ENCODE results near the gene FAM20B.
"Not testable (repeated sequence)": the region's sequence is repeated elsewhere in the genome, so short reads cannot be mapped to it uniquely, and the experiment has no call there.

The FAM20B gene

DNA sequence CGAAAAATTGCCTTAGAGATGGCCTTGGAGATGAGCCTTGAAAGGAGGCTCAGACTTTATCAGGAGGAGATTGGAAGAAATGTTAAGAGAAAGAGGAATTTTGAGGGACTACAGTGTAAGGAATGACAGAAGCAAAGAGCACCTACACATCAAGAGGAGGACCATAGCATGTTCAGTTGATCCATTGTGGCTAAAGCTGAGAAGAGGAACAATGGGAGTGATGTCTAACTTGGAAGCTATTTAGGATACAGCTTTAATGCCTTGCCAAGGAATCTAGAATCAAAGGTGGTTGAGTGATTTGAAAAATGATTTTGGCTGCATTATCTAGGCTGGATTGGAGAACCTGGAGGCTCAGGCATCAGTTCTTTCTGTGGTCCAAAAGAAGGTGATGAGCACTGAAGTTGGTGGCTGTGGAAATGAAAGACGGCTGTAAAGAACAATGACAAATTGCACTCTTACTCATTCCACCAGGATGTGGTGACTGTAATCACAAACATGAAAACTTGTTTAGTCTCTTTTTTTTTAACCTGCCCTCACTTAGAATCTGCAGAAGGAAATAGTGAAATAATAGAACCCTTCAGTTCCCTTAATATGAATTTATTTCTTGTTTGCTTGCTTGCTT, 11.3 kb downstream of the FAM20B start:
- H3K4me2 ChIP-seq = no peak overlapping the region
- H3K4me1 ChIP-seq (ENCODE audit: low read depth, poor library complexity, severe bottlenecking) = peaks cover 51% of the 10 kb centered on the region
- TF ChIP-seq, protein P1, sequence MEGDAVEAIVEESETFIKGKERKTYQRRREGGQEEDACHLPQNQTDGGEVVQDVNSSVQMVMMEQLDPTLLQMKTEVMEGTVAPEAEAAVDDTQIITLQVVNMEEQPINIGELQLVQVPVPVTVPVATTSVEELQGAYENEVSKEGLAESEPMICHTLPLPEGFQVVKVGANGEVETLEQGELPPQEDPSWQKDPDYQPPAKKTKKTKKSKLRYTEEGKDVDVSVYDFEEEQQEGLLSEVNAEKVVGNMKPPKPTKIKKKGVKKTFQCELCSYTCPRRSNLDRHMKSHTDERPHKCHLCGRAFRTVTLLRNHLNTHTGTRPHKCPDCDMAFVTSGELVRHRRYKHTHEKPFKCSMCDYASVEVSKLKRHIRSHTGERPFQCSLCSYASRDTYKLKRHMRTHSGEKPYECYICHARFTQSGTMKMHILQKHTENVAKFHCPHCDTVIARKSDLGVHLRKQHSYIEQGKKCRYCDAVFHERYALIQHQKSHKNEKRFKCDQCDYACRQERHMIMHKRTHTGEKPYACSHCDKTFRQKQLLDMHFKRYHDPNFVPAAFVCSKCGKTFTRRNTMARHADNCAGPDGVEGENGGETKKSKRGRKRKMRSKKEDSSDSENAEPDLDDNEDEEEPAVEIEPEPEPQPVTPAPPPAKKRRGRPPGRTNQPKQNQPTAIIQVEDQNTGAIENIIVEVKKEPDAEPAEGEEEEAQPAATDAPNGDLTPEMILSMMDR (conservative IDR thresholded peaks at IDR 0.05; ENCODE audit: low read depth, low read length) = no peak
- H2AFZ ChIP-seq (ENCODE audit: low read depth) = no peak overlapping the region
- H3K4me3 ChIP-seq (IDR thresholded peaks at IDR 0.05; ENCODE audit: insufficient read depth, low read depth, low read length) = no peak overlapping the region
- H4K20me1 ChIP-seq (ENCODE audit: insufficient read depth) = no peaks in the 10 kb centered on the region
- H3K27ac ChIP-seq = no peak overlapping the region
- no peak overlapping the region for H3K9ac ChIP-seq
- peaks cover 49% of the 10 kb centered on the region; the same call in 1 of the 2 replicates for H3K79me2 ChIP-seq (ENCODE audit: insufficient read depth, low read depth)
- H3K27me3 ChIP-seq (ENCODE audit: insufficient read depth, low read depth) = no peaks in the 10 kb centered on the region
- H3K36me3 ChIP-seq (ENCODE audit: insufficient read depth) = no peaks in the 10 kb centered on the region

DNA sequence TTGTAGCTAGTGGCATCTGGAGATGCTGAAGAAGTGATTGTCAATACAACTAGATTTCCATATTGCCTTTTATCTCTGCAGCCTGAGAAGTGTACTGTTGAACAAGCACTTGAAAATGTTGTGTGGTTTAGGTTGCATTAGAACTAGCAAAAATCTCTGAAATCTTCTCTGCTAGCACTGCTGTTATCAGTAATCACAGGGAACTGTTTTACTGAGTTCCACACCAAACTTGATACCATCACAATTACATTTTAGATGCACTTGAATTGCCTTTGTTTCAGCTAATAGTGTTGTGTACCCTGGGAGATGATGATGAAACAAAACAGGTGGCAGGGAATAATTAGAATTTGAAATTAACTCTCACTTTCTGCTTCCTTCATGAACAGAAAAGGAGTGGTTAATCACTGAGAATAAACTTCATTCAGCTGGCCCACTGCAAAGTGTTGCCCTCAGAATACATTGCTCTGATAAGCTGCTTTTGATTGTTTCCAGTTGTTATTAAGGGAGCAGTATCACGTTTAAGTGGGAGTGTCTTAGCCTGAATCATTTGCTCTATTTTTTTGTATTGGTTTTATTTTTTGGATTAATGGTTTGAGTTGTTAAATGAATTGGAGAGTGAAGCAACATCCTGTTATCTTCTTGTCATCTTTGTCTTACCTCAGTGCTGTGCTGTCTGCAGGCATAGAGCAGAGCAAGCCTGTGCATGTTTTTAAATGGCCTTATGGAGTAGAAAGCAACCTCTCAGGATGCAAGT, 13.0 kb downstream of the FAM20B start:
- no peak overlapping the region for H2AFZ ChIP-seq (ENCODE audit: low read depth)

DNA sequence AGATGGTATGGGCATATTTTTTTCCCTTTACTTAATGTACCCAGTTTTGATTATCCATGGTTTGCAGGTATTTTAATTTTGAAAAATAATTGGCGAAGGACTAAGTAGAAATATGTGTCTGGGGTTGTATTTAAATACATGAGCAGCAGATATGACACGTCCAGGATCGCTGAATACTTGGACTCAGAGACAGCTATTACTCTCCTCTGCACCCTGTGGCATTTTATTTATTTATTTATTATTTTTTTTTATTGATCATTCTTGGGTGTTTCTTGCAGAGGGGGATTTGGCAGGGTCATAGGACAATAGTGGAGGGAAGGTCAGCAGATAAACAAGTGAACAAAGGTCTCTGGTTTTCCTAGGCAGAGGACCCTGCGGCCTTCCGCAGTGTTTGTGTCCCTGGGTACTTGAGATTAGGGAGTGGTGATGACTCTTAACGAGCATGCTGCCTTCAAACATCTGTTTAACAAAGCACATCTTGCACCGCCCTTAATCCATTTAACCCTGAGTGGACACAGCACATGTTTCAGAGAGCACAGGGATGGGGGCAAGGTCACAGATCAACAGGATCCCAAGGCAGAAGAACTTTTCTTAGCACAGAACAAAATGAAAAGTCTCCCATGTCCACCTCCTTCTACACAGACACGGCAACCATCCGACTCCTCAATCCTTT, 13.9 kb downstream of the FAM20B start:
- H3K79me2 ChIP-seq (ENCODE audit: insufficient read depth, low read depth) = peaks cover 28% of the 10 kb centered on the region; the same call in 1 of the 2 replicates
- not testable (repeated sequence) for H2AFZ ChIP-seq (ENCODE audit: low read depth); H3K27me3 ChIP-seq (ENCODE audit: insufficient read depth, low read depth); H3K4me2 ChIP-seq; H3K4me3 ChIP-seq (IDR thresholded peaks at IDR 0.05; ENCODE audit: insufficient read depth, low read depth, low read length); H3K36me3 ChIP-seq (ENCODE audit: insufficient read depth); H3K27ac ChIP-seq; H3K9ac ChIP-seq; H4K20me1 ChIP-seq (ENCODE audit: insufficient read depth)
- peaks cover 35% of the 10 kb centered on the region for H3K4me1 ChIP-seq (ENCODE audit: low read depth, poor library complexity, severe bottlenecking)

More for the DNA sequence above, 13.0 kb downstream of the FAM20B start:
- TF ChIP-seq, protein P1 (conservative IDR thresholded peaks at IDR 0.05; ENCODE audit: low read depth, low read length) = no peak
- peaks cover 32% of the 10 kb centered on the region; the same call in 1 of the 2 replicates for H3K79me2 ChIP-seq (ENCODE audit: insufficient read depth, low read depth)
- H3K4me2 ChIP-seq = no peak overlapping the region
- no peaks in the 10 kb centered on the region for H3K27me3 ChIP-seq (ENCODE audit: insufficient read depth, low read depth)
- no peak overlapping the region for H3K27ac ChIP-seq
- H3K36me3 ChIP-seq (ENCODE audit: insufficient read depth) = no peaks in the 10 kb centered on the region
- no peak overlapping the region for H3K4me3 ChIP-seq (IDR thresholded peaks at IDR 0.05; ENCODE audit: insufficient read depth, low read depth, low read length)
- peaks cover 43% of the 10 kb centered on the region for H3K4me1 ChIP-seq (ENCODE audit: low read depth, poor library complexity, severe bottlenecking)
- H3K9ac ChIP-seq = no peak overlapping the region
- no peaks in the 10 kb centered on the region for H4K20me1 ChIP-seq (ENCODE audit: insufficient read depth)

DNA sequence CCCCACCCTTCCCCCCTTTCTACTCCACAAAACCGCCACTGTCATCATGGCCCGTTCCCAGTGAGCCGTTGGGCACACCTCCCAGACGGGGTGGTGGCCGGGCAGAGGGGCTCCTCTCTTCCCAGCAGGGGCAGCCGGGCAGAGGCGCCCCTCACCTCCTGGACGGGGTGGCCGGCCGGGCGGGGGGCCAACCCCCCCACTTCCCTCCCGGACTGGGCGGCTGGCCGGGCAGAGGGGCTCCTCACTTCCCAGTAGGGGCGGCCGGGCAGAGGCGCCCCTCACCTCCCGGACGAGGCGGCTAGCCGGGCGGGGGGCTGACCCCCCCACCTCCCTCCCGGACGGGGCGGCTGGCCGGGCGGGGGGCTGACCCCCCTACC, 14.5 kb downstream of the FAM20B start:
- not testable (repeated sequence) for H3K36me3 ChIP-seq (ENCODE audit: insufficient read depth); H3K4me2 ChIP-seq; H4K20me1 ChIP-seq (ENCODE audit: insufficient read depth); H3K9ac ChIP-seq; H3K27me3 ChIP-seq (ENCODE audit: insufficient read depth, low read depth); H3K4me3 ChIP-seq (IDR thresholded peaks at IDR 0.05; ENCODE audit: insufficient read depth, low read depth, low read length); H3K27ac ChIP-seq; H2AFZ ChIP-seq (ENCODE audit: low read depth)
- H3K4me1 ChIP-seq (ENCODE audit: low read depth, poor library complexity, severe bottlenecking) = peaks cover 30% of the 10 kb centered on the region
- H3K79me2 ChIP-seq (ENCODE audit: insufficient read depth, low read depth) = peaks cover 22% of the 10 kb centered on the region; the same call in 1 of the 2 replicates

DNA sequence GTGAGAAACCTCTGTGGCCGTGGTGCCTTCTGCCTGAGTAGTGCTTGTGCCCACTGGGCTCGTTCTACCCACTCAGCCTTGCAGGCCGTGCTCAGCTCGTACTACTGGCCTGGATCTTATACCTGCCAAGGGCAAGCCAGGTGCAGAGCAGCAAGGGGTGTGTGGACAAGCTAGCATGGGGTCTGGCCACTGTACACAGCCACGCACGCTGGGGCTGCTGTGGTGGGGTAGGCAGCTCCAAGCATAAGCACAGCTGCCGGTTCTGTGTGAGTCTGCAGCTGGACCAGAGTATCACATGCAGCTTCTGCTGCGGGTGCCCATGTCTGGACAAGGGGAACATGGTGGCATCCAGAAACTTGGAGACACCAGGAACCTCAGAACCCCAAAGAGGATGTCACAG, 16.4 kb downstream of the FAM20B start:
- Histone ChIP-seq H3K79me2 (ENCODE audit: insufficient read depth, low read depth) (peaks cover 7% of the 10 kb centered on the region; the same call in 1 of the 2 replicates), H3K36me3 (ENCODE audit: insufficient read depth) (no peaks in the 10 kb centered on the region), H3K4me3 (IDR thresholded peaks at IDR 0.05; ENCODE audit: insufficient read depth, low read depth, low read length) (no peak overlapping the region), H4K20me1 (ENCODE audit: insufficient read depth) (no peaks in the 10 kb centered on the region), H3K27ac (no peak overlapping the region), H3K9ac (no peak overlapping the region), H3K4me1 (ENCODE audit: low read depth, poor library complexity, severe bottlenecking) (peaks cover 18% of the 10 kb centered on the region), H3K27me3 (ENCODE audit: insufficient read depth, low read depth) (no peaks in the 10 kb centered on the region), H3K4me2 (no peak overlapping the region), H2AFZ (ENCODE audit: low read depth) (no peak overlapping the region)
- TF ChIP-seq, protein P1 (conservative IDR thresholded peaks at IDR 0.05; ENCODE audit: low read depth, low read length) = no peak
